ENCODE results near the gene COL6A5.
"Not testable (repeated sequence)": the region's sequence is repeated elsewhere in the genome, so short reads cannot be mapped to it uniquely, and the experiment has no call there.

The COL6A5 gene, protein sequence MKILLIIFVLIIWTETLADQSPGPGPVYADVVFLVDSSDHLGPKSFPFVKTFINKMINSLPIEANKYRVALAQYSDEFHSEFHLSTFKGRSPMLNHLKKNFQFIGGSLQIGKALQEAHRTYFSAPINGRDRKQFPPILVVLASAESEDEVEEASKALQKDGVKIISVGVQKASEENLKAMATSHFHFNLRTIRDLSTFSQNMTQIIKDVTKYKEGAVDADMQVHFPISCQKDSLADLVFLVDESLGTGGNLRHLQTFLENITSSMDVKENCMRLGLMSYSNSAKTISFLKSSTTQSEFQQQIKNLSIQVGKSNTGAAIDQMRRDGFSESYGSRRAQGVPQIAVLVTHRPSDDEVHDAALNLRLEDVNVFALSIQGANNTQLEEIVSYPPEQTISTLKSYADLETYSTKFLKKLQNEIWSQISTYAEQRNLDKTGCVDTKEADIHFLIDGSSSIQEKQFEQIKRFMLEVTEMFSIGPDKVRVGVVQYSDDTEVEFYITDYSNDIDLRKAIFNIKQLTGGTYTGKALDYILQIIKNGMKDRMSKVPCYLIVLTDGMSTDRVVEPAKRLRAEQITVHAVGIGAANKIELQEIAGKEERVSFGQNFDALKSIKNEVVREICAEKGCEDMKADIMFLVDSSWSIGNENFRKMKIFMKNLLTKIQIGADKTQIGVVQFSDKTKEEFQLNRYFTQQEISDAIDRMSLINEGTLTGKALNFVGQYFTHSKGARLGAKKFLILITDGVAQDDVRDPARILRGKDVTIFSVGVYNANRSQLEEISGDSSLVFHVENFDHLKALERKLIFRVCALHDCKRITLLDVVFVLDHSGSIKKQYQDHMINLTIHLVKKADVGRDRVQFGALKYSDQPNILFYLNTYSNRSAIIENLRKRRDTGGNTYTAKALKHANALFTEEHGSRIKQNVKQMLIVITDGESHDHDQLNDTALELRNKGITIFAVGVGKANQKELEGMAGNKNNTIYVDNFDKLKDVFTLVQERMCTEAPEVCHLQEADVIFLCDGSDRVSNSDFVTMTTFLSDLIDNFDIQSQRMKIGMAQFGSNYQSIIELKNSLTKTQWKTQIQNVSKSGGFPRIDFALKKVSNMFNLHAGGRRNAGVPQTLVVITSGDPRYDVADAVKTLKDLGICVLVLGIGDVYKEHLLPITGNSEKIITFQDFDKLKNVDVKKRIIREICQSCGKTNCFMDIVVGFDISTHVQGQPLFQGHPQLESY (N-terminal part only)

DNA sequence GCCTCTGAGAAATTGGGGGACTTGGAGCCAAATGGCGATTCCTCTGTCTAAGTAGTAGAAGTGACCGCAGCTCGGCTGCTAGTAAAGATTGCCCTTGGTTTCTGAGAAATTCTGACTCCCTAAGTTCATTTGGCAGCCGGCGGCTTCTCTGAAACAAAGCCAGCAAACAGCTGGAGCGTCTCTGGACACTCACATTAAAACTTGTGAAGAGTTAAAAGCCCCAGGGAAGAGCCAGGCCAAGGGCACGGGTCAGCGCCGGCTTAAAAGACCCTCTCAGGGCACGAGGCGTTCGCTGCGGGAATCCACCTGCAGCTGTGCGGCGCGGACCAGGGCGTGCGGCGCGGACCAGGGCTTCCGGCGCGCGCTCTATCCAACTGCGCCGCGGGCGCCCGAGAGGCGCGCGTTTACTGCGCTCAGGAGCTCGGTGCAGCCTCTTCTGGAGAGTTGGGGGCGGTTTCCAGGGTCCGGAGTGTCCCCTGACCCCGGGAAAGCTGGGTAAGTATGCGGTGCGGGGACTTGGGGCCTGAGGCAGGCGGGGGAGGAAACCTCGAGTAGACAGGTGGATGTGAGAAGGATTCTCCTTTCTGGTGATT is at the start of gene COL6A5:
Gene COL6A5 (plus strand): TSS at position 186 of the 593 bp plus-strand sequence. CDS start 27,967 bp downstream, outside the sequence.
- DNase-seq (ENCODE audit: low read depth): no peak

DNA sequence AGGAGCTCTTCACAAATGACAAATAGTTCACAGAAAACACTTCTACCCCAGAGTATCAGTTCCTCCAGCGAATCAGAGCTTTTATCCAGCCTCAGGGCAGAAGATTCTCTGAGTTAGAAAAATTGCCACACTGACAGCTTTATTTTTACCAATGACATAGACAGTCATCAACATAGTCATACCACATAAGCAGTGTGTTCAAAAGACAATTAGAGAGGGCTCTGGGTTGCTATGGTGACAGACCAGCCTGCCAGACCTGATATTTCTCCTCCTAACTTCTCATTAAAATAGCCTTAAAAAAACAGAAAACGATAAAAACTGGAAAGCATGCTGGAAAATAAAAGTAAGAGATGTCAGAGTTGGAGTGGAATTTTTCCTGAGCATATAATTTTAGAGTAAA is 45.9 kb upstream of the COL6A5 start:
- DNase-seq (ENCODE audit: low read depth): no peak

DNA sequence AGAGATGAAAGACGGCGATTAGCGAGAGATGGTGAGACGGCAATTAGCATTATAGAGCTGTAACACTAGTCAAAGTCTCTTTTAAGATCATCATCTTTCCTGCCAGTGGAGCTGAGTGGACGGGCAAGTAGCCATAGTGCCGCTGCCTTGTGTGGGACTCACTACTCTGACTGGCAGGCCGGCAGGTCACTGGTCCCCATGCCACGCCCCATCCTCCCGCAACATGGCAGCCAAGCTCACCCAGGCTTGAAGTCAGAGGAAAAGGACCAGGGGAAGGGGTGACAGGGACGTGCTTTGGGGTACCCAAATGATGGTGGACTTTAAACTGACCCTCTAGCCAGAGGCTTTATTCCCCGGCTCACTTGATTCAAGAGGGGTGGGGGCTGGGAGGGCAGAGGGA is 44.6 kb upstream of the COL6A5 start:
- DNase-seq (ENCODE audit: low read depth): no peak

DNA sequence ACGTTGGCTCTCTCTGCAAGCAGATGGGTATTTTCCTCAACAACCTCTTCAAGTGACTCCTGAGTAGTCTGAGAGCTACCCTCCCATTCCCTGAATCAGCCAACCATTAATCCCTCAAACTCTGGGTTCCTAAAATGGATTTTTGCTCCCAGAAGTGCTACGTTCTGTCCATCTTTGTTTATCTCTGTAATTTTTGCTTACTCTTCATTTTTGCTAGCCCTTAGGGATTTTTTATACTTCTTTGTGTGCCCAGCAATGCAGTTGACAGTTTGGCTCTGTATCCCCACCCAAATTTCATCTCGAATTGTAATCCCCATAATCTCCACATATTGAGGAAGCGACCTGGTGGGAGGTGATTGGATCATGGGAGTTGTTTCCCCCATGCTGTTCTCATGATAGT is 35.4 kb upstream of the COL6A5 start:
- DNase-seq (ENCODE audit: low read depth): no peak

DNA sequence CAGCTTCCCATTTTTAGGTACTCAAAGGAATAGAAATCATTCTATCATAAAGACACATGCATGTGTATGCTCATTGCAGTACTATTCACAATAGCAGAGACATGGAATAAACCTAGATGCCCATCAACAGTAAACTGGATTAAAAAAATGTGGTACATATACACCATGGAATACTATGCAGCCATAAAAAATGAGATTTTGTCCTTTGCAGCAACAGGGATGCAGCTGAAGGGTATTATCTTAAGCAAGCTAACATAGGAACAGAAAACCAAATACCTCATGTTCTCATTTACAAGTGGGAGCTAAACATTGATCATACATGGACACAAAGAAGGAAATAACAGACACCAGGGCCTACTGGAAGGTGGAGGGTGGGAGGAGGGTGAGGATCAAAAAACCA is 33.1 kb upstream of the COL6A5 start:
- DNase-seq (ENCODE audit: low read depth): no peak

DNA sequence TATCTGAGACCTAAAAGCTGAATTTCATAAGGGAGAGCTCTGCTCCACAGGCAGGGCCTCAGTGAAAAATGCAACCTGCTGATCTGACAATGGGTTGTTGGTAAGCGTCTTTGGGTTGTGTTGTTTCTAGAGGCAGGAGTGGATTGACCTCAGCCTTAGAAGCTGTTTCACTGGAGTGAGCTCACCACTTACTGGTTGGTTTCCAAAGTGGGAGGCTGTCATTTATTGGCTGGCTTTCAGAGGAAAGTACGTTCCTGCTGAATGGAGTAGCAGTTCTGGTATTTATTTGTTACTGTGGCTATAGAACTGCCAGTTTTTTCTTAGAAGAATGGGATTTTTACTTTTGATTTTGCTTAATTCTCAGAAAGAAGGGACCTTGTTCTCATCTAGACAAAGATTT is 29.3 kb upstream of the COL6A5 start:
- DNase-seq (ENCODE audit: low read depth): no peak

DNA sequence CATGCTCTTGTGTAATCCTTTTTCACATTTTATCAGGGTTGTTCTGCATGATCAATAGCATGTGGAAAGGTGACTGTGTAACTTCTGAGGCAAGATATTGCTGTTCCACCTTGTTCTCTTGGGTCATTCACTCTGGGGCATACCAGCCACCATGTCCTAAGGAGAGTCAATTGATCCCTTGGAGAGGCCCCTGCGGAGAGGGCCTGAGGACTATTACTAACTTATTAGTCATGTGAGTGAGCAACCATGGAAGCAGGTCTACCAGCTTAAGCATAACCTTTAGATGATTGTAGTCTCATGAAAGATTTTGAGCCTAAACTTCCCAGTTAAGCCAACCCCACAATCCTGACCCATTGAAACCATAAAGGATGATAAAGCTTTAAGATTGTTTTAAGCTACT is 22.0 kb upstream of the COL6A5 start:
- DNase-seq (ENCODE audit: low read depth): no peak

DNA sequence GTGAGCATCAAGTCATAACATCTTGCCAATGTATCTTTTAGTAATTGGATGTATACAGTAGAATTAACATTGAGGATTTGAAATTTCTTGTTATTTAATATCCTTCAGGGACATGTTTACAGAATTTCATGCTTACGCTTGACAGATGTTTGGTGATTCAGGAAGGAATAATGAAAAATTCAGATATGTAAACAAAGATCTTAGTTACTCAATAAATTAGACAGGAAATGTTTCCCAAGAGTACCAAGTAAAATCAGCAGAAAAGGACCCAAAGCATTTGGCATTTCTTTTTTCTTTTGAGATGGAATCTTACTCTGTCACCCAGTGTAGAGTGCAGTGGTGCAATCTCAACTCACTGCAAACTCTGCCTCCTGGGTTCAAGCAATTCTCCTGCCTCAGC is 4.7 kb upstream of the COL6A5 start:
- no peak for DNase-seq (ENCODE audit: low read depth)

DNA sequence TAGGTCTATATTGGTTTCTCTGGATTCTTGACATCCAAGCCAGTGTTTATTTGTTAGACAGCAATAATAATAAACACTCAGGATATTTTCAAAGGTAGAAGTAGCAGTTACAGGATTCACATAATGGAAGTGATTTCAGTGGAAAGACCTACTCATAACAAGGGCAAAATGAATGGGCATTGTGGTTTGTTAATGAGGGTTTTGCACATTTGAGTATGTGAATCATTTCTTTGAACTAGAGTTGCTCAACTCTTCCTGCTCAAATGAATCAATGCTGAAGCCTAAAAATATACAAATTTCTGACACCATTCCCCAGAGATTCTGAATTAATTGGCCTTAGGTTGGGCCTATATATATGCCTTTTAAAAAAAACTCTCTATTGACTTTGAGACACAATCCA is 4.1 kb upstream of the COL6A5 start:
- no peak for DNase-seq (ENCODE audit: low read depth)

DNA sequence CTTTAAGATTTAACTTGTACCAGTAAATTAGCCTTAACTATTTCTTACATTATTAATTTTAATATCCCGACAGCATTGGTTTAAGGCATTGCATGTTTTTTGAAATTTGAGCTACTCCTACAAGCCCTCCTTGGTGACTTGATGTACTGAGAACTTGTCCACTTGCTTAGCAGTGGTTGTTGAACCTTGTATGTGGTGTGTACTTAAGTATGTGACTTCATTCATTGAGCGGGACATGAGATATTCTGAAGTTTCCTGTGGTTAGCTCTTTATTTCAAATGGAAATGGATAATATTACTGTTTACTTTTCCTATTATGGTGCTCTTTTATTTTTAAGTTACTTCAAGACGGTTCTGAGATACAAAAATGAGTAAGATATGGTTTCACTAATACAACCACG is 3.6 kb upstream of the COL6A5 start:
- no peak for DNase-seq (ENCODE audit: low read depth)

DNA sequence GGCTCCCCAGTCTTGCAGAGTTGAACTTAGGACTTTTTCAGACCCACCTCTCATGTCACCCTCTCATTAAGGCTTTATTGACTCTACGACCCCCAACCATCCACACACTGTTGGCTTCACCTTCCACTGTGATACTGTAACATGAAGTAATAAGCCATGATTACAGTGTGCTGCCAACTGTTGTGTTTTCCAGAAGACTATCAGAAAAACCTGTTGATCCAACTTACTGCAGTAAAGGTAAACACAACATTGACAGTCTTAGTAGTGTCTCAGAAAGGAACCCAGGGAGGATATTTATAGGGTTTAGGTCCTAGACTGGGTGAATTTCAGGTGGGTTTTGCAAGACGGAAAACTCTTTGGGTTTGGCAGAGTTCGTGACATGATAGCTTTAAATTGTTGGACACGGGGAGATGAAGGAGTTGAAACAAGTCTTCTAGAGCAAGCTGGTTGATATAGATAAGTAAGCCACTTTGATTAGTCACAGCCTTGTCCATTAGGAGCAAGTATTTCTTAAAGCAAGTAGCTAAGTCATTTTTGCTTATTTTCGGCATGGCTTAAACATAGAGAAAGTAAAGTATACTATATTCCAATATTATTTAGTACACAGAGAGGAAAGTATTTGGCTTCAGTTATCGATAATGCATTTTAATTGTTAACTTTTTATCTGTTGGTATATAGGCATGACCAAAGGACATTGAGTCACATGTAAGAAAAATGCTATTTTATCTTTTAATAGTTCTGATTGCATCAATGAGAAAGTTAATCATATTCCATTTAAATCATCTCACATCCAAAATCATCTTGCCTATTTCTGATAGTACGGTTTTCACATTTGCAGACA is 2.4 kb upstream of the COL6A5 start:
- no peak for DNase-seq (ENCODE audit: low read depth)

DNA sequence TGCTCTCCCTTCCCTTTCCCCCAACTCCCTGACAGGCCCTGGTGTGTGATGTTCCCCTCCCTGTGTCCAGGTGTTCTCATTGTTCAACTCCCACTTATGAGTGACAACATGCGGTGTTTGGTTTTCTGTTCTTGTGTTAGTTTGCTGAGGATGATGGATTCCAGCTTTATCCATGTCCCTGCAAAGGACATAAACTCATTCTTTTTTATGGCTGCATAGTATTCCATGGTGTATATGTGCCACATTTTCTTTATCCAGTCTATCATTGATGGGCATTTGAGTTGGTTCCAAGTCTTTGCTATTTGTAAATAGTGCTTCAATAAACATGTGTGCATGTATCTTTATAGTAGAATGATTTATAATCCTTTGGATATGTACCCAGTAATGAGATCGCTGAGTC is 2.8 kb downstream of the COL6A5 start:
- DNase-seq (ENCODE audit: low read depth): not testable (repeated sequence)

DNA sequence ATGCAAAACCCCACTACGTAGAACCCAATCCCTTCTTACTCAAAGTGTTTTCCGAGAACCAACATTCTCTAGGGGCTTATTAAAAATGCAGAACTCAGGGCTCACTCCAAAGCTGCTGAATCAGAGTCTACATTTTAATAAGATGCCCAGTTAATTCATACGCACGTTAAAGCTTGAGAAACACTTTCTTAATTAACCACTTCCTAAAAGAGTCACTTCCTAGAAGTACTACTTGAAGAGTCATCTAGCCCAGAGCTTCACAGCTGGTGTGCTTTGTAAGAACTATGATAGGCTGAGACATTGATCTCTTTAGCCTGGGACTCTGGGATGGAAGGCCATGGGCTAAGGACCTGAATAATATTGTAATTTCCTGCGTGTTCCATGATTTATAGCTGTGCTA is 9.0 kb downstream of the COL6A5 start:
- DNase-seq (ENCODE audit: low read depth): no peak

DNA sequence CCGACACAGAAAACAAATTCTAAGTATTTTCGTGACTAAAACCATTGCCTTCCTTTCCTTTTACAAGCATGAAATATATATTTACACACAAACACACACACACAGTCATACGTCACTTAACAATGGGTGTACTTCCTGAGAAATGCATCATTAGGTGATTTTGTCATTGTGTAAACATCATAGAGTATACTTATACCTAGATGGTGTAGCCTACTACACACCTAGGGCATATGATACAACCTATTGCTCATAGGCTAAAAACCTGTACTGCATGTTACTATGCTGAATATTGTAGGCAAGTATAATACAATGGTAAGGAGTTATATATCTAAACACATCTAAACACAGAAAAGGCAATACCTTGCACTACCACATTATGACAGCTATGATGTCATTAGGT is 28.6 kb downstream of the COL6A5 start:
- DNase-seq (ENCODE audit: low read depth): no peak

DNA sequence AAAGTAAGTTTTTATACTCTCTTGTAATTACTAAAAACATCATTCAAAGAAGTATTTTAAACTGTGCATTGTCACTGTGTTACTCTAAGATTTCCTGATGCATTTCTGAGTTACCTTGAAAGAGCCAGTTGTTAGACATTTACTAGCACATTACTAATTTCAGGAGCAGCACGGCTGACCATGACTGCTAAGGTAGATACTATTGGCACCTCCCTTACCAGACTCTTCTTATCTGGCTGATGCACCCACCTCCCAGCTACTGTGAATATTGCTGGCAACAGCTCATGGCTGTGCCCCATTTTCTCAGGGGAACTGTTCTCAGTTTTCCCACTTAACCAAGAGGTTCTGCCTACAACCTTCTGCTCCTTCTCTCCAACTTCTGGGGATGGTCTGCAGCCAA is 29.4 kb downstream of the COL6A5 start:
- no peak for DNase-seq (ENCODE audit: low read depth)

DNA sequence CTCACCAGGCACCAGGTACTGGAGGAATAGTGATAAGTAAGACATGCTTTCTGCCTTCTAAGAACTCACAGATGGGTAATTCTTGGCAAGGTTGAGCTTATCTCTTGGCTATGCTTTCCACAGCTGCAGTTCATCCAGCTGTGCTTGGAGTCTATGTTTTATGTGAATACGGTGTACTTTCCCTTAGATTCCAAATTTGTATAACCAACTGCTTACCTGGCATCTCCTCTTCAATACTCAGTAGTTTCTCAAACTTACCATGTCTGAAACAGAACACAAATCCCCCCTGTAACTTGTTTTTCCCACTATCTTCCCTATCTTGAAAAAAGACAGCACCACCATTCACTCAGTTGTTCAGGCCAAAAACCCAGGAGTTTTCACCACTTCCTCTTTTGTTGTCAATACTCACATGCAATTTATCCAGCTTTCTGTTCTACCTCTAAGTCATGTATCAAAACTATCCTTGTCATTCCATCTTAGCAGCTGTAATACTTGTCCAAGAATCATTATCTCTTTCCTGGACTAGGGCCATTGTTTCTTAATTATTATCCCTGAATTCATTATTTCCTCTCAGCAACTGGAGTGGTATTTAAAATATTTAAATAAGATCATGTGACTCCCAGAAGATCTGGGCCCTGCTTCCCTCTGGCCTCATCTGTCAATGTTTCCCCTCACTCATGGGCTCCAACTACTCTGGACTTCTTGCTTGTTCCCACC is 32.6 kb downstream of the COL6A5 start:
- no peak for DNase-seq (ENCODE audit: low read depth)

DNA sequence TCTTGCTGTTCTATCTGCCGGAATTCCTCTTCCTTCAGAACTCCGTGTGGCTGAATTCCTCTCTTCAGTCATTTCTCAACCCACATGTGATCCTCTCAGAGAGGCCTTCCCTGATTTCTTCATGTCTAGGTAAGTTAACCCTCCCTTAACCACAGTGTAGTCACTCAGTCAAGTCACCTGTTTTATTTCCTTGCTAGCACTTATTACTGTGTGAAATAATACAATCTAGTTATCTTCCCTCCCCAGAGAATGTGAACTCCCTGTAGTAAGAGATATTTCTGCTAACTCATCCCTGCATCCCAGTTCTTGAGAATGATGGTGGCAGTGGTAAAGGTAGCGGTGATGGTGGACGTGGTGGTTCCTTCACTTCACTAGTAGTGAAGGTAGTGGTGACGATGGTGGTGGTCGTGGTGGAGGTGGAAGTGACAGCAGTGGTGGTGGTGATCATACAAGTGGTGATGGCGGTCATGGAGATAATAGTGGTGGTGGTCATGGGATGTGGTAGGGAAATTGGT is 33.3 kb downstream of the COL6A5 start:
- DNase-seq (ENCODE audit: low read depth): no peak

DNA sequence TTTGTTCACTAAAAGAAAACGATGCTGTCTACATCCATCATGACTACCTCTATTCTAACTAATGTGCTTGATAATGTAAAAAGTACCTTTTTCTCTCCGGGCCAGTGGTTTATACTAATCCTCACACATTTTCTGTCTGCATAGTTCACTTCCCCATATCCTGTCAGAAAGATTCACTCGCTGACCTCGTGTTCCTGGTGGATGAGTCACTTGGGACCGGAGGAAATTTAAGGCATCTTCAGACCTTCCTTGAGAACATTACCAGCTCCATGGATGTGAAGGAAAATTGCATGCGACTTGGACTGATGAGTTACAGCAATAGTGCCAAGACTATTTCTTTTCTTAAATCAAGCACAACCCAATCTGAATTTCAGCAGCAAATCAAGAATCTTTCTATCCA is 33.8 kb downstream of the COL6A5 start:
- DNase-seq (ENCODE audit: low read depth): no peak

DNA sequence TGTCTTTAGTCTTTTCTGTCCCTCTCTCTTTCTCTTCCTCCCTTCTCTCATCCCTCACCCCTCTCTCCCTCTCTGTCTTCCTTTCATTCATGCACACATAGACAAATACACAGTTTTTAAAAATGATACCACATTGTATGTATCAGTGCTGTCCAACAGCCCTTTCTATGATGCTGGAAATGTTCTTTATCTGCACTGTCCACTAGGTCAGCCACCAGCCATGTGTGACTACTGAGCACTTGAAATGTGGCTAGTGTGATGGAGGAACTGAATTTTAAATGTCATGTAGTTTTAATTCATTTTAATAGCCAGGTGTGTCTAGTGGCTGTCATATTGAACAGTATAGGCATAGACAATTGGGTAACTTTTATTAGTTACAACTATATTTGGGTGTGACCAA is 34.9 kb downstream of the COL6A5 start:
- DNase-seq (ENCODE audit: low read depth): no peak

DNA sequence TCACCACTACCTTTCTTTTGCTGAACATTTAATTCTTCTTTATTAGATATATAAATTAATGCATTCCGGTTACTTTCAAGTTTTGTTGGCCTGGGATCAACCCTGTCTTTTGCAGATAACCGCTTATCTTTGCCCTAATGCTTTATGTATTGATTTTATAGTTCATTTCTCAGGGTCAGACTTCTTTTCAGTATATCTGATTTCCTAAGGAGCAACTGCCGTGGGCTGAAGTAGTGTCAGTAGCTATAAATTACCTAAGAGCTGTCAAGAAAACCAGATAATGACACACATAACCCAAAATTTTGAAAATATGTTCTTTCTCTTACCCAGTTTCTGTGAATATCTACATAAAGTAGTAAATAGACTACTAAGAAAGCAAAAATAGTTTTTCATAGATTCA is 38.0 kb downstream of the COL6A5 start:
- DNase-seq (ENCODE audit: low read depth): no peak

Data from stimulated activated CD8-positive, alpha-beta memory T cell treated with anti-CD3 and anti-CD28 coated beads, Interleukin-7, amount 100 ng/mL, for 24 hours (primary cell).